Sigmoid colon (tissue), 7 donors: ENCODE measurements around the gene VANGL2. TPM values are rescaled to one million over a fixed set of nuclear protein-coding genes. Genes with fewer than 3 reads are reported as not detected.

Experiments
- DNase-seq: peaks from one replicate; pipeline ENCODE4 v3.0.0-alpha.2; 2019
- H3K27ac ChIP-seq, 4 donors: fragments of 200-600 bp; sonication (generic); one replicate each; pipeline ENCODE4 v1.5.1; 2016 to 2019; ENCODE audit warnings: mild to moderate bottlenecking in 1 of 4
- H3K27me3 ChIP-seq, 3 donors: fragments of 200-600 bp; sonication (generic); one replicate each; pipeline ENCODE4 v1.5.1; 2019; ENCODE audit warnings: mild to moderate bottlenecking in 1 of 3
- H3K36me3 ChIP-seq, 4 donors: fragments of 200-600 bp; sonication (generic); one replicate each; pipeline ENCODE4 v1.5.1; 2016 to 2019
- H3K4me1 ChIP-seq, 4 donors: fragments of 200-600 bp; sonication (generic); one replicate each; pipeline ENCODE4 v1.5.1; 2017 to 2019
- H3K4me3 ChIP-seq, 4 donors: fragments of 200-600 bp; sonication (generic); one replicate each; pipeline ENCODE4 v1.5.1; 2017 to 2019; ENCODE audit warnings: mild to moderate bottlenecking in 2 of 4, moderate library complexity in 1 of 4
- H3K9me3 ChIP-seq, 4 donors: fragments of 200-600 bp in 3 of 4; sonication (generic) in 3 of 4; one replicate each; pipeline versions ENCODE4 v1.5.1 to v1.6.1; 2013 to 2019
- CTCF ChIP-seq, 4 experiments: fragments of 450-650 bp in 3 of 4; fragments of 200-600 bp in 1 of 4; IDR thresholded peaks; one replicate each; pipeline ENCODE4 v1.5.1; 2016 to 2019; ENCODE audit warnings: antibody characterized with exemption in 4 of 4, mild to moderate bottlenecking in 3 of 4, moderate library complexity in 2 of 4
- EP300 ChIP-seq, 4 donors: sonication (generic); formaldehyde crosslinking; IDR thresholded peaks; one replicate each; pipeline ENCODE4 v1.6.1; 2017; ENCODE audit warnings: antibody characterized with exemption in 4 of 4
- POLR2A ChIP-seq, 2 donors: fragments of 450-650 bp; IDR thresholded peaks; one replicate each; pipeline ENCODE4 v1.6.1; 2016; ENCODE audit warnings: antibody characterized with exemption in 2 of 2, mild to moderate bottlenecking in 2 of 2, moderate library complexity in 2 of 2
- POLR2AphosphoS5 ChIP-seq, 4 donors: sonication (generic); formaldehyde crosslinking; IDR thresholded peaks; one replicate each; pipeline ENCODE4 v1.6.1; 2017; ENCODE audit warnings: antibody characterized with exemption in 4 of 4
- WGBS, 2 donors: extraction: QIAGEN DNeasy Blood & Tissue Kit; methylation state at CpG; one replicate each; pipeline ENCODE4 v1.1.7; 2013; 5-methylcytosine and 5-hydroxymethylcytosine counted together
- intact Hi-C: fragments of 100-400 bp; cut with DNase I; formaldehyde crosslinking; loops from one replicate; pipeline ENCODE4 v1.15.1; 2023
- polyA plus RNA-seq, 3 donors: library from polyadenylated mRNA; stranded (reverse); fragments of 200-250 nt; gene quantifications; one replicate each; pipeline ENCODE4 v1.2.3, GENCODE V29; 2013
- total RNA-seq, 4 donors: library from RNA; depleted of rRNA; stranded (reverse); fragments of >200 nt; gene quantifications; one replicate each; pipeline ENCODE4 v1.1.0, GENCODE V29; 2016
- donor health status: healthy with polysubstance abuse.
- donor health status: Bipolar disorder and iron deficiency.
- donor health status: healthy.

VANGL2 gene
- total and polyA plus RNA-seq, 7 donors: 1.8 to 6.6 (median 3.4) TPM

GRCh38 chr1:160363951-160364735 is 36.2 kb upstream of the VANGL2 start:
- H3K4me3 ChIP-seq: no peak overlapping the region
- H3K9me3 ChIP-seq: no peaks in the 10 kb centered on the region
- H3K27ac ChIP-seq: no peak overlapping the region
- no peak for DNase-seq
- intact Hi-C loops: no loop called here
- no peaks in the 10 kb centered on the region for H3K27me3 ChIP-seq
- H3K4me1 ChIP-seq: no peaks in the 10 kb centered on the region
- TF ChIP-seq POLR2AphosphoS5 (IDR thresholded peaks at IDR 0.05) (no peak), CTCF (IDR thresholded peaks at IDR 0.05) (no peak), EP300 (IDR thresholded peaks at IDR 0.05) (no peak)
- 75 to 76% methylated on average over 12 of the region's 12 CpGs for WGBS, 2 donors
- peaks cover 0 to 14% (median 0%) of the 10 kb centered on the region in 4 donors for H3K36me3 ChIP-seq

- H3K27me3 ChIP-seq: no peaks in the 10 kb centered on the region
- H3K36me3 ChIP-seq: peaks cover 0 to 3% (median 0%) of the 10 kb centered on the region in 4 donors
- no peak for DNase-seq
- TF ChIP-seq EP300 (IDR thresholded peaks at IDR 0.05) (no peak), POLR2A (IDR thresholded peaks at IDR 0.05) (no peak), POLR2AphosphoS5 (IDR thresholded peaks at IDR 0.05) (no peak), CTCF (IDR thresholded peaks at IDR 0.05) (no peak)
- H3K27ac ChIP-seq: no peak overlapping the region
- WGBS, 2 donors: 89 to 100% methylated on average over 1 of the region's 1 CpG
- intact Hi-C loops: no loop called here
- H3K9me3 ChIP-seq: no peaks in the 10 kb centered on the region
- H3K4me1 ChIP-seq: no peaks in the 10 kb centered on the region
- no peak overlapping the region for H3K4me3 ChIP-seq
Observed at GRCh38 chr1:160365325-160365724, 35.0 kb upstream of the VANGL2 start.

- Histone ChIP-seq H3K4me3 (no peak within 1 kb of the TSS), H3K9me3 (no peaks in the 10 kb centered on the region), H3K27ac (no peak within 1 kb of the TSS), H3K36me3 (no peaks in the 10 kb centered on the region), H3K27me3 (peaks cover 0 to 16% (median 11%) of the 10 kb centered on the region in 3 donors), H3K4me1 (no peaks in the 10 kb centered on the region)
- intact Hi-C loops: no loop called here
- TF ChIP-seq CTCF (IDR thresholded peaks at IDR 0.05) (no peak), POLR2A (IDR thresholded peaks at IDR 0.05) (no peak), POLR2AphosphoS5 (IDR thresholded peaks at IDR 0.05) (no peak), EP300 (IDR thresholded peaks at IDR 0.05) (no peak)
- WGBS, 2 donors: 66 to 77% methylated on average over 15 of the region's 15 CpGs
- DNase-seq: no peak
Observed at GRCh38 chr1:160366731-160367515, 33.4 kb upstream of the VANGL2 start, which contains the start of gene NHLH1. Gene NHLH1 (plus strand): TSS chr1:160367071. CDS start chr1:160370732, 3,661 bp downstream.

GRCh38 chr1:160367516-160367900 is 32.9 kb upstream of the VANGL2 start:
- no peak for DNase-seq
- Histone ChIP-seq H3K4me1 (no peaks in the 10 kb centered on the region), H3K27me3 (peaks cover 0 to 17% (median 11%) of the 10 kb centered on the region in 3 donors), H3K4me3 (no peak overlapping the region), H3K27ac (no peak overlapping the region), H3K36me3 (no peaks in the 10 kb centered on the region), H3K9me3 (no peaks in the 10 kb centered on the region)
- intact Hi-C loops: no loop called here
- no peak for TF ChIP-seq POLR2AphosphoS5 (IDR thresholded peaks at IDR 0.05)
- TF ChIP-seq EP300 (IDR thresholded peaks at IDR 0.05): no peak
- no peak for TF ChIP-seq CTCF (IDR thresholded peaks at IDR 0.05)
- TF ChIP-seq POLR2A (IDR thresholded peaks at IDR 0.05): no peak
- WGBS, 2 donors: 44 to 52% methylated on average over 4 of the region's 4 CpGs
